HepG2 (cell line): ENCODE data around the gene FSHB.

ENCODE experiments used
- BHLHE40 ChIP-seq: IDR thresholded peaks from 2 replicates; pipeline ENCODE4 v1.6.1; 2011; ENCODE audit warnings: low read length, improper control_type of control experiment
- MAFK ChIP-seq, 2 experiments: IDR thresholded peaks in 1 of 2; conservative IDR thresholded peaks in 1 of 2; 2 replicates each; pipeline ENCODE4 v1.6.1; 2011; ENCODE audit warnings: improper control_type of control experiment in 2 of 2, low read length in 2 of 2
- POLR2AphosphoS5 ChIP-seq: IDR thresholded peaks from 2 replicates; pipeline ENCODE4 v1.6.1; 2012; ENCODE audit warnings: low read depth, low read length
- ZNF333 ChIP-seq: sonication (generic); formaldehyde crosslinking; IDR thresholded peaks from 2 replicates; pipeline ENCODE4 v1.4.0; 2020; ENCODE audit warnings: mild to moderate bottlenecking, missing genetic modification reagents, borderline replicate concordance
- TF ChIP-seq, protein P1 (sequence below): sonication (generic); formaldehyde crosslinking; IDR thresholded peaks from 2 replicates; pipeline ENCODE4 v1.4.0; 2020; ENCODE audit warnings: missing genetic modification reagents
- TF ChIP-seq, protein P2 (sequence below): sonication (generic); formaldehyde crosslinking; IDR thresholded peaks from 2 replicates; pipeline ENCODE4 v1.5.0; 2020; ENCODE audit warnings: mild to moderate bottlenecking, missing genetic modification reagents, moderate library complexity

DNA sequence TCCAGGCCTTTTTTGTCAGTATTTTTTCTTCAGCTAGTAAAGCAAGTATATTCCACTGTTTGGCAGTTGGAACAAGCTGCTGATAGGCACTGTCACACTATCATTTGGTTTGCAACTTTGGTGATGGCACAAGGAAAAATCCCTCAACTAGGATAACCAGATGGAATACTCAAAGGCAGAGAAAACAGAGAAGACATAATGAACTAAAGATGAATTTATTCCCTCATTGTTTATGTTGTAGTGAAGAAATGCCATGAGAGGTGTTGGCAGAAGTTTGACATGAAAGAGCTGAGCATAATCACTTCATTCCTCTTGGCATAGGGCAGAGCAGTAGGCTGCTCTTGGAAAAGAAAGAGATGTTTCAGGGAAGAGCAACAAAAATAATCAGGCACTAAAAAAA is 39.9 kb downstream of the FSHB start:
- TF ChIP-seq, protein P1, sequence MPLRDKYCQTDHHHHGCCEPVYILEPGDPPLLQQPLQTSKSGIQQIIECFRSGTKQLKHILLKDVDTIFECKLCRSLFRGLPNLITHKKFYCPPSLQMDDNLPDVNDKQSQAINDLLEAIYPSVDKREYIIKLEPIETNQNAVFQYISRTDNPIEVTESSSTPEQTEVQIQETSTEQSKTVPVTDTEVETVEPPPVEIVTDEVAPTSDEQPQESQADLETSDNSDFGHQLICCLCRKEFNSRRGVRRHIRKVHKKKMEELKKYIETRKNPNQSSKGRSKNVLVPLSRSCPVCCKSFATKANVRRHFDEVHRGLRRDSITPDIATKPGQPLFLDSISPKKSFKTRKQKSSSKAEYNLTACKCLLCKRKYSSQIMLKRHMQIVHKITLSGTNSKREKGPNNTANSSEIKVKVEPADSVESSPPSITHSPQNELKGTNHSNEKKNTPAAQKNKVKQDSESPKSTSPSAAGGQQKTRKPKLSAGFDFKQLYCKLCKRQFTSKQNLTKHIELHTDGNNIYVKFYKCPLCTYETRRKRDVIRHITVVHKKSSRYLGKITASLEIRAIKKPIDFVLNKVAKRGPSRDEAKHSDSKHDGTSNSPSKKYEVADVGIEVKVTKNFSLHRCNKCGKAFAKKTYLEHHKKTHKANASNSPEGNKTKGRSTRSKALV (CRISPR knock-in tag), result no peak
- TF ChIP-seq MAFK (conservative IDR thresholded peaks at IDR 0.05 in 1 of 2, IDR thresholded peaks at IDR 0.05 in 1 of 2; ENCODE audit: low read length in 2 of 2), result no peak
- TF ChIP-seq ZNF333 (CRISPR knock-in tag), result no peak
- TF ChIP-seq, protein P2, sequence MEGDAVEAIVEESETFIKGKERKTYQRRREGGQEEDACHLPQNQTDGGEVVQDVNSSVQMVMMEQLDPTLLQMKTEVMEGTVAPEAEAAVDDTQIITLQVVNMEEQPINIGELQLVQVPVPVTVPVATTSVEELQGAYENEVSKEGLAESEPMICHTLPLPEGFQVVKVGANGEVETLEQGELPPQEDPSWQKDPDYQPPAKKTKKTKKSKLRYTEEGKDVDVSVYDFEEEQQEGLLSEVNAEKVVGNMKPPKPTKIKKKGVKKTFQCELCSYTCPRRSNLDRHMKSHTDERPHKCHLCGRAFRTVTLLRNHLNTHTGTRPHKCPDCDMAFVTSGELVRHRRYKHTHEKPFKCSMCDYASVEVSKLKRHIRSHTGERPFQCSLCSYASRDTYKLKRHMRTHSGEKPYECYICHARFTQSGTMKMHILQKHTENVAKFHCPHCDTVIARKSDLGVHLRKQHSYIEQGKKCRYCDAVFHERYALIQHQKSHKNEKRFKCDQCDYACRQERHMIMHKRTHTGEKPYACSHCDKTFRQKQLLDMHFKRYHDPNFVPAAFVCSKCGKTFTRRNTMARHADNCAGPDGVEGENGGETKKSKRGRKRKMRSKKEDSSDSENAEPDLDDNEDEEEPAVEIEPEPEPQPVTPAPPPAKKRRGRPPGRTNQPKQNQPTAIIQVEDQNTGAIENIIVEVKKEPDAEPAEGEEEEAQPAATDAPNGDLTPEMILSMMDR (CRISPR knock-in tag), result no peak
- no peak for TF ChIP-seq BHLHE40
- TF ChIP-seq POLR2AphosphoS5, result no peak
